ENCODE data around the gene SNX21.

DNA sequence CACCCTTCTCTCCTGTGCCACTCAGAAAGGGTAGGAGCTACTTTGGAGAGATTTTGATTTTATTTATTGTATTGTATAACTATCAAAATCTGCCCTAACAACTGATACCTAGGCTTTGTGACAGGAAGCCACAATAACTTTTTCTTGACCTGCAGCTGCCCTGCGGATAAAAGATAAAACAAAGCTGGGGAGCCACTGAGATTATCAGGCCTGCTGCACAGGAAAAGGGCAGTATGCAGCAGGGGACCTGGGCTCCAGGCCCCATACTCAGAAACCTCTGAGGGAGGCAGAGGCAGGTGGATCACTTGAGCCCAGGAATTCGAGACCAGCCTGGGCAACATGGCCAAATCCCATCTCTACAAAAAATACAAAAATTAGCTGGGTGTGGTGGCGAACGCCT is 980 bp upstream of the SNX21 start:
- TF ChIP-seq, protein P1, sequence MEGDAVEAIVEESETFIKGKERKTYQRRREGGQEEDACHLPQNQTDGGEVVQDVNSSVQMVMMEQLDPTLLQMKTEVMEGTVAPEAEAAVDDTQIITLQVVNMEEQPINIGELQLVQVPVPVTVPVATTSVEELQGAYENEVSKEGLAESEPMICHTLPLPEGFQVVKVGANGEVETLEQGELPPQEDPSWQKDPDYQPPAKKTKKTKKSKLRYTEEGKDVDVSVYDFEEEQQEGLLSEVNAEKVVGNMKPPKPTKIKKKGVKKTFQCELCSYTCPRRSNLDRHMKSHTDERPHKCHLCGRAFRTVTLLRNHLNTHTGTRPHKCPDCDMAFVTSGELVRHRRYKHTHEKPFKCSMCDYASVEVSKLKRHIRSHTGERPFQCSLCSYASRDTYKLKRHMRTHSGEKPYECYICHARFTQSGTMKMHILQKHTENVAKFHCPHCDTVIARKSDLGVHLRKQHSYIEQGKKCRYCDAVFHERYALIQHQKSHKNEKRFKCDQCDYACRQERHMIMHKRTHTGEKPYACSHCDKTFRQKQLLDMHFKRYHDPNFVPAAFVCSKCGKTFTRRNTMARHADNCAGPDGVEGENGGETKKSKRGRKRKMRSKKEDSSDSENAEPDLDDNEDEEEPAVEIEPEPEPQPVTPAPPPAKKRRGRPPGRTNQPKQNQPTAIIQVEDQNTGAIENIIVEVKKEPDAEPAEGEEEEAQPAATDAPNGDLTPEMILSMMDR (IDR thresholded peaks at IDR 0.05): no peak
- TF ChIP-seq POLR2A (IDR thresholded peaks at IDR 0.05) (no peak), EP300 (IDR thresholded peaks at IDR 0.05) (no peak), POLR2AphosphoS5 (IDR thresholded peaks at IDR 0.05) (no peak)
